Upper lobe of left lung (tissue), 4 donors: ENCODE results near the gene IL12RB1.

ENCODE experiments used
- EP300 ChIP-seq, 4 donors: sonication (generic); formaldehyde crosslinking; IDR thresholded peaks; one replicate each; pipeline ENCODE4 v1.5.1; 2017; ENCODE audit warnings: antibody characterized with exemption in 4 of 4, control low read depth in 2 of 4
- POLR2A ChIP-seq, 4 donors: fragments of 450-650 bp; IDR thresholded peaks; one replicate each; pipeline ENCODE4 v1.5.1; 2016 to 2017; ENCODE audit warnings: antibody characterized with exemption in 4 of 4, mild to moderate bottlenecking in 2 of 4
- TF ChIP-seq, protein P1 (sequence below), 6 experiments: fragments of 450-650 bp in 4 of 6; fragments of 200-600 bp in 2 of 6; sonication (generic) in 2 of 6; IDR thresholded peaks; one replicate each; pipeline ENCODE4 v1.5.1; 2016 to 2019; ENCODE audit warnings: antibody characterized with exemption in 6 of 6

DNA sequence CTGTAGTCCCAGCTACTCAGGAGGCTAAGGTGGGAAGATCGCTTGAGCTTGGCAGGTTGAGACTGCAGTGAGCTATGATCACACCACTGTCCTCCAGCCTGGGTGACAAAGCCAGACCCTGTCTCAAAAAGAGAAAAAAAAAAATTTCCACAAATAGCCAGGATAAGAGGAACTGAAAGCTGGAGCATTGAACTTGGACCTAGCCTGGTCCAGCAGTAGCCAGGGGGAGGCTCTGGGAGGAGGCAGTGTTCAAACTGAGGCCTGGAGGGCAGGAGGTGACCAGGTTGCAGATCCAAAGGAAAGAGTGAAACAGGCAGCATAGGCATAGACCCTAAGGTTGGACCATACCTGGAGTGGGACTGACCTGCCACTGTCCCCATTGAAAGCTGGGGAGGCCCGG lies 39.4 kb upstream of the IL12RB1 start:
- TF ChIP-seq POLR2A (IDR thresholded peaks at IDR 0.05): no peak
- TF ChIP-seq, protein P1, sequence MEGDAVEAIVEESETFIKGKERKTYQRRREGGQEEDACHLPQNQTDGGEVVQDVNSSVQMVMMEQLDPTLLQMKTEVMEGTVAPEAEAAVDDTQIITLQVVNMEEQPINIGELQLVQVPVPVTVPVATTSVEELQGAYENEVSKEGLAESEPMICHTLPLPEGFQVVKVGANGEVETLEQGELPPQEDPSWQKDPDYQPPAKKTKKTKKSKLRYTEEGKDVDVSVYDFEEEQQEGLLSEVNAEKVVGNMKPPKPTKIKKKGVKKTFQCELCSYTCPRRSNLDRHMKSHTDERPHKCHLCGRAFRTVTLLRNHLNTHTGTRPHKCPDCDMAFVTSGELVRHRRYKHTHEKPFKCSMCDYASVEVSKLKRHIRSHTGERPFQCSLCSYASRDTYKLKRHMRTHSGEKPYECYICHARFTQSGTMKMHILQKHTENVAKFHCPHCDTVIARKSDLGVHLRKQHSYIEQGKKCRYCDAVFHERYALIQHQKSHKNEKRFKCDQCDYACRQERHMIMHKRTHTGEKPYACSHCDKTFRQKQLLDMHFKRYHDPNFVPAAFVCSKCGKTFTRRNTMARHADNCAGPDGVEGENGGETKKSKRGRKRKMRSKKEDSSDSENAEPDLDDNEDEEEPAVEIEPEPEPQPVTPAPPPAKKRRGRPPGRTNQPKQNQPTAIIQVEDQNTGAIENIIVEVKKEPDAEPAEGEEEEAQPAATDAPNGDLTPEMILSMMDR (IDR thresholded peaks at IDR 0.05): no peak
- TF ChIP-seq EP300 (IDR thresholded peaks at IDR 0.05): no peak
